NB4 (cell line): Measurements from ENCODE around the gene GPC1.

Experiments used
- MYC ChIP-seq: IDR thresholded peaks from 2 replicates; pipeline ENCODE4 v1.6.1; 2011; ENCODE audit warnings: low read depth, low read length
- TF ChIP-seq, protein P1 (sequence below): IDR thresholded peaks from one replicate; pipeline ENCODE4 v1.5.1; 2012; ENCODE audit warnings: low read depth, low read length

DNA sequence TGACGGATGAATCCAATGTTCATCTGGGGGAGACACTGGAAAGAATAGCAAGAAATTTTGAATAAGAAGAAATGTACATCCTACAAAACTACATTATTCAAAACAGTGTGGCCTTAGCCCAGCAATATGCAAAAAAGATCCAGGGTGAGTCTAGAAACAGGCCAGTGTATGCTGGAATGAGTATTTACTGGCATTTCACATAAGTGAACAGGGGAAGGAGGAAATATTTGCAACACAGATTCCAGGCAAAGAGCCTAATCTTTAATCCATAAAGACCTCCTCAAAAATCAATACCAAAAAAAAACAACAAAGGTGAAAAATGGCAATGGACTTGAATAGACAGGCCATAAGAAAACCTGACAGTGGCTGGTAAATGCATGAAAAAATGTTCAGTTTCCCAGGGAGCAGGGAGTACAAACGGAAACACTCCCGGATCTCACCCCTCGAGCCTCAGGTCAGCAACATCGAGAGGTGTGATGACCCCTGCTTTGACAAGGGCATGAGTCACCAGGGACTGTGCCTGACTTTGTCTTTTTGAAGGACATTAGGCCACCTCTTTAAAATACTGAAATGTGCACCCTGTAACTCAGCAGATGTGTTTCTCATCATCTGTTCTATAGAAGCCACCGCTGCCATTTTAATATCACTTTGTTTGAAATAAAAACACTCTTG is 12.7 kb upstream of the GPC1 start:
- TF ChIP-seq MYC: no peak
- TF ChIP-seq, protein P1, sequence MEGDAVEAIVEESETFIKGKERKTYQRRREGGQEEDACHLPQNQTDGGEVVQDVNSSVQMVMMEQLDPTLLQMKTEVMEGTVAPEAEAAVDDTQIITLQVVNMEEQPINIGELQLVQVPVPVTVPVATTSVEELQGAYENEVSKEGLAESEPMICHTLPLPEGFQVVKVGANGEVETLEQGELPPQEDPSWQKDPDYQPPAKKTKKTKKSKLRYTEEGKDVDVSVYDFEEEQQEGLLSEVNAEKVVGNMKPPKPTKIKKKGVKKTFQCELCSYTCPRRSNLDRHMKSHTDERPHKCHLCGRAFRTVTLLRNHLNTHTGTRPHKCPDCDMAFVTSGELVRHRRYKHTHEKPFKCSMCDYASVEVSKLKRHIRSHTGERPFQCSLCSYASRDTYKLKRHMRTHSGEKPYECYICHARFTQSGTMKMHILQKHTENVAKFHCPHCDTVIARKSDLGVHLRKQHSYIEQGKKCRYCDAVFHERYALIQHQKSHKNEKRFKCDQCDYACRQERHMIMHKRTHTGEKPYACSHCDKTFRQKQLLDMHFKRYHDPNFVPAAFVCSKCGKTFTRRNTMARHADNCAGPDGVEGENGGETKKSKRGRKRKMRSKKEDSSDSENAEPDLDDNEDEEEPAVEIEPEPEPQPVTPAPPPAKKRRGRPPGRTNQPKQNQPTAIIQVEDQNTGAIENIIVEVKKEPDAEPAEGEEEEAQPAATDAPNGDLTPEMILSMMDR: no peak
